ENCODE measurements around the gene DOCK1. TPM values are rescaled to one million over a fixed set of nuclear protein-coding genes. Genes with fewer than 3 reads are reported as not detected.
A peak's percentile ranks its signal among the peaks of the same experiment; 100 is the strongest.

The DOCK1 gene
- total RNA-seq, 2 donors from 2014 or later: 34.3 to 44.1 TPM

DNA sequence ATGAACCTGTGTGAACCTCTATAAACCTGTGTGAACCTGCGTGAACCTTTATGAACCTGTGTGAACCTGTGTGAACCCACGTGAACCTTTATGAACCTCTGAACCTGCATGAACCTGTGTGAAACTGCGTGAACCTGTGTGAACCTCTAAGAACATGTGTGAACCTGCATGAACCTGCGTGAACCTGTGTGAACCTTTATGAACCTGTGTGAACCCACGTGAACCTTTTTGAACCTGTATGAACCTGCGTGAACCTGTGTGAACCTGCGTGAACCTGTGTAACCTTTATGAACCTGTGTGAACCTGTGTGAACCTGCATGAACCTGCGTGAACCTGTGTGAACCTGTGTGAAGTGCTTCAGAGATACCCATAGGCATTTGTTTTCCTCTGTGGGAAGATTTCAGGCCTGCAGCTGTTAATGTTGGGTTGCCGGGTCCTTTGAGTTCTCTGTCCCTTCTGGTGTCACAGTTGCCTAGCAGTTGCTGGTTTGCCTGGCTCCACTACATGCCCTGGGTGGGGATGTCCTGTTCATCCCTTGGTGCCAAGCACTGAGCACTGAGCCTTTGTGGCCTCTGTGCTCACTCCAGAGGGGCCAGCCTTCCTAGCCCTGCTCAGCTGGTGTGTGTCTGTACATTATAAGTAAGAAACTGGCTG lies 97.9 kb downstream of the DOCK1 start:
- intact Hi-C loops (cut with DNase I): no loop called here
- H3K4me1 ChIP-seq: no peaks in the 10 kb centered on the region
- H3K36me3 ChIP-seq (replicated peaks in 1 of 2; ENCODE audit: insufficient read depth in 1 of 2, low read depth in 2 of 2): peaks cover 0 to 4% of the 10 kb centered on the region in 2 donors
- no peak for ATAC-seq
- H3K27me3 ChIP-seq: no peaks in the 10 kb centered on the region
- no peaks in the 10 kb centered on the region for H3K9me3 ChIP-seq
- no peak overlapping the region for H3K27ac ChIP-seq
- no peak for DNase-seq
- H3K4me3 ChIP-seq: no peak overlapping the region
- 88 to 93% methylated on average over 8 to 9 of the region's 9 CpGs for WGBS, 2 donors
- TF ChIP-seq, protein P1, sequence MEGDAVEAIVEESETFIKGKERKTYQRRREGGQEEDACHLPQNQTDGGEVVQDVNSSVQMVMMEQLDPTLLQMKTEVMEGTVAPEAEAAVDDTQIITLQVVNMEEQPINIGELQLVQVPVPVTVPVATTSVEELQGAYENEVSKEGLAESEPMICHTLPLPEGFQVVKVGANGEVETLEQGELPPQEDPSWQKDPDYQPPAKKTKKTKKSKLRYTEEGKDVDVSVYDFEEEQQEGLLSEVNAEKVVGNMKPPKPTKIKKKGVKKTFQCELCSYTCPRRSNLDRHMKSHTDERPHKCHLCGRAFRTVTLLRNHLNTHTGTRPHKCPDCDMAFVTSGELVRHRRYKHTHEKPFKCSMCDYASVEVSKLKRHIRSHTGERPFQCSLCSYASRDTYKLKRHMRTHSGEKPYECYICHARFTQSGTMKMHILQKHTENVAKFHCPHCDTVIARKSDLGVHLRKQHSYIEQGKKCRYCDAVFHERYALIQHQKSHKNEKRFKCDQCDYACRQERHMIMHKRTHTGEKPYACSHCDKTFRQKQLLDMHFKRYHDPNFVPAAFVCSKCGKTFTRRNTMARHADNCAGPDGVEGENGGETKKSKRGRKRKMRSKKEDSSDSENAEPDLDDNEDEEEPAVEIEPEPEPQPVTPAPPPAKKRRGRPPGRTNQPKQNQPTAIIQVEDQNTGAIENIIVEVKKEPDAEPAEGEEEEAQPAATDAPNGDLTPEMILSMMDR (IDR thresholded peaks at IDR 0.05): no peak
- TF ChIP-seq POLR2A (IDR thresholded peaks at IDR 0.05): no peak

DNA sequence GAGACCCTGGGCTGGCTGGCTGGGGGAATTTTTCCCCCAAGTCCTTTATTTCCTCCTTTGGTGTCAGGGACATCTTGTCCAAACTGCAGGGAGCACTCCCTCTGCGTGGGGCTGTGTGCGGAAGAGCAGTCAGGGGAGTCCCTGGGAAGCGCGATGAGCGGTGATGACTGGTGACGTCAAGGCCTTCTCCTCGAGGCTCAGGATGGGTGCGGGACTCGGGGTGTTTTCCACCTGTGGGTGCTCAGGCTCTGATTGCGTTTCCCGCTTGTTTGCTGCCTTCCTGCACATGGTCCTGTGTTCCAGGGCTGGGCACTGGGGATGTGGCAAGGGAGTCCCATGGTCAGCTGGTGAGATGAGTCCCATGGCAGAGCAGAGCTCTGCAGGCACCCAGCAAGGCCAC lies 101.2 kb downstream of the DOCK1 start:
- TF ChIP-seq POLR2A (IDR thresholded peaks at IDR 0.05): no peak
- DNase-seq: no peak
- Histone ChIP-seq H3K27me3 (no peaks in the 10 kb centered on the region), H3K9me3 (no peaks in the 10 kb centered on the region), H3K4me1 (no peaks in the 10 kb centered on the region), H3K36me3 (replicated peaks in 1 of 2; ENCODE audit: insufficient read depth in 1 of 2, low read depth in 2 of 2) (no peaks in the 10 kb centered on the region), H3K27ac (no peak overlapping the region), H3K4me3 (no peak overlapping the region)
- WGBS, 2 donors: 94% methylated on average over 5 to 11 of the region's 11 CpGs
- intact Hi-C loops (cut with DNase I): no loop called here
- ATAC-seq: no peak

DNA sequence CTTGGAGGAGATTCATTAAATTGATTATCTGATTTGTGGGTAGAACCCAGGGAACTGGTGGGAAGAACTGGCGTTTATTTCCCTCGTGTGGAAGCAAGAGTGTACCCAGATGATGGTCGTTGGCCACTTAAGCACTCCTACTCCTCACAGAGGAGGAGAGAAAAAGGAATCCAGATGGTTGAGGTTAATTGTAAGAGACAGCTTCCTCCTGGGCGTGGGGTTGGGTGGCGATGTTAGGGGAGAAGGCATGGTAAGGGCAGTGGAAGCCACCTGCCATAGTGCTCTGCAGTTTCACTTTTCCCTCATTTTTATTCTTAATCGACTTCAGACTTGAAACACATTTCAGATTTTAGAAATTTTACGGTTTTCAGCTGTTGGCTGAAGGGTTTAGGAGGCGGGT lies 104.1 kb downstream of the DOCK1 start:
- WGBS, 2 donors: 79 to 91% methylated on average over 8 of the region's 8 CpGs
- H3K27me3 ChIP-seq: no peaks in the 10 kb centered on the region
- no peak overlapping the region for H3K27ac ChIP-seq
- H3K4me3 ChIP-seq: no peak overlapping the region
- peaks cover 21% of the 10 kb centered on the region for H3K4me1 ChIP-seq
- H3K9me3 ChIP-seq: no peaks in the 10 kb centered on the region
- TF ChIP-seq, protein P1 (IDR thresholded peaks at IDR 0.05): no peak
- no peak for TF ChIP-seq POLR2A (IDR thresholded peaks at IDR 0.05)
- DNase-seq (no peak), ATAC-seq (no peak)
- intact Hi-C loops (cut with DNase I): no loop called here
- no peaks in the 10 kb centered on the region for H3K36me3 ChIP-seq (replicated peaks in 1 of 2; ENCODE audit: insufficient read depth in 1 of 2, low read depth in 2 of 2)

DNA sequence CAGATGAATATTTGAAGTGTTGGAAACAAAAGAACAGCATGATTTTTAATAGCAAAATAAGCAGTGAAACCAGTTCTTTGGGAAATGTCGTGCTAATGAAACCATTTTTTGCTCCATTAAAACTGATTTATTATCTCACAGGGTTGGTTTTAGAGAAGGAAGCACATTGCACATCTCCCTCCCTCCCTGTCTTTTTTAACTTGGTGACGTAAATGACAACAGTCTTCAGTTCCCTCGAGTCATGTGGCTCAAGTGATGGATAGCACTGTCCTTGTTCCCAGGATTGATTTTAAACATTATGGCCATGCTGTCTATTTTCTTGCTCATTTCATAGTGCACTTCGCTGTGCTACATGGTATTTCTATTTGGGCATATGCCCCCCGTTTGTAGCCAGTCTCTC lies 105.9 kb downstream of the DOCK1 start:
- peaks cover 21% of the 10 kb centered on the region for H3K4me1 ChIP-seq
- TF ChIP-seq POLR2A (IDR thresholded peaks at IDR 0.05): no peak
- TF ChIP-seq, protein P1 (IDR thresholded peaks at IDR 0.05): no peak
- intact Hi-C loops (cut with DNase I): loop anchor here (10.0 kb wide), 1 partner anchor 176 kb away; no protein-coding TSS in a partner anchor
- H3K36me3 ChIP-seq (replicated peaks in 1 of 2; ENCODE audit: insufficient read depth in 1 of 2, low read depth in 2 of 2): no peaks in the 10 kb centered on the region
- H3K27ac ChIP-seq: no peak overlapping the region
- 65 to 70% methylated on average over 5 of the region's 5 CpGs for WGBS, 2 donors
- no peaks in the 10 kb centered on the region for H3K27me3 ChIP-seq
- H3K4me3 ChIP-seq: no peak overlapping the region
- ATAC-seq (no peak), DNase-seq (no peak)
- no peaks in the 10 kb centered on the region for H3K9me3 ChIP-seq

DNA sequence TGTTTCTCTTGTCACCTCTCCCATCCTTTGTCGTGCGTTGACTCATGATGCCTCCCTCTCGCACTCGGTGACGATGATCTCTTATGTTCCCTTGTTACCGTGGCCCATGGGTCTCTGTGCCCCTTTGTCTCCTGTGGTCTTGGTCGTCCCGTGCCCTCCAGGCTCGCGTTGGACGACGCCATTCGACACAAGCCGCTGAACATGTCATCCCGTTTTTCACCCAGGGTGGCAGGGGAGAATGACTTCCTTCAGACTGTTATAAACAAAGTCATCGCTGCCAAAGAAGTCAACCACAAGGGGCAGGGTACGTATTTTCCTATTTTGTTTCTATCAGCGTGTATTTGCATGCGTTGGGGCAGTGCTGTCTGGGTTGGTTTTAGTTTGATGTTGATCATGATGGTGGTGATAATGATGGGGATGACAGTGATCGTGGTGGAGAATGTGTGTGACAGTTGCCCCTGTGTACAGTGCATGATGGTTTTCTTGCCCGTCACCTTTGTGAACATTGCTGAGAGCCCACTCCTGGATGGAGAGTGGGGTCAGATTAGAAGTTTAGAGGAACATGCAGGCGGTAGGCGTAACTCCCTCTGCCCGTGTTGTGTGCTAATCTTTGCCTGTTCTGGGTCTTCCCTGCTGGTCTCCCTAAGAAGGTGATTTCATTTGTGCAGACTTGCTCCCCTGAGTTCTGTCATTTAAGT lies 107.0 kb downstream of the DOCK1 start:
- no peak for ATAC-seq
- H3K27ac ChIP-seq: peak overlapping the region; percentile 27 to 75 (median 70)
- DNase-seq: no peak
- H3K4me3 ChIP-seq: no peak overlapping the region
- H3K27me3 ChIP-seq: no peaks in the 10 kb centered on the region
- no peaks in the 10 kb centered on the region for H3K36me3 ChIP-seq (replicated peaks in 1 of 2; ENCODE audit: insufficient read depth in 1 of 2, low read depth in 2 of 2)
- WGBS, 2 donors: 65 to 73% methylated on average over 22 to 24 of the region's 24 CpGs
- intact Hi-C loops (cut with DNase I): loop anchor here (10.0 kb wide), 1 partner anchor 177 kb away; no protein-coding TSS in a partner anchor
- H3K9me3 ChIP-seq: no peaks in the 10 kb centered on the region
- no peak for TF ChIP-seq POLR2A (IDR thresholded peaks at IDR 0.05)
- TF ChIP-seq, protein P1 (IDR thresholded peaks at IDR 0.05): peak in 1 of 7 experiments; percentile 6
- peaks cover 21% of the 10 kb centered on the region for H3K4me1 ChIP-seq
